H1 (cell line): Measurements from ENCODE around the gene TCN2. TPM values are rescaled to one million over a fixed set of nuclear protein-coding genes. Genes with fewer than 3 reads are reported as not detected.

Experiments
- CBX8 ChIP-seq: fragments of 300-800, 300-1000 bp; sonication (generic); IDR thresholded peaks from 2 replicates; pipeline ENCODE4 v1.7.1; 2016; ENCODE audit warnings: low read depth, low read length, borderline replicate concordance
- EP300 ChIP-seq, 2 experiments: IDR thresholded peaks; 1 replicate in 1 of 2; 2 replicates in 1 of 2; pipeline ENCODE4 v1.6.1; 2011 to 2012; ENCODE audit warnings: low read depth in 2 of 2, low read length in 2 of 2, mild to moderate bottlenecking in 2 of 2, borderline replicate concordance in 1 of 2, inconsistent platforms in 1 of 2, moderate library complexity in 1 of 2
- RAD21 ChIP-seq, 2 experiments: IDR thresholded peaks in 1 of 2; conservative IDR thresholded peaks in 1 of 2; 2 replicates each; pipeline ENCODE4 v1.6.1; 2011; ENCODE audit warnings: low read depth in 2 of 2, low read length in 2 of 2, improper control_type of control experiment in 1 of 2, inconsistent platforms in 1 of 2, mild to moderate bottlenecking in 1 of 2, moderate library complexity in 1 of 2
- polyA plus RNA-seq, 7 experiments: library from polyadenylated mRNA; depleted of rRNA in 3 of 7; stranded (reverse) in 5 of 7; unstranded in 2 of 7; fragments of >200 nt in 5 of 7; fragments of 200-250 nt in 2 of 7; gene quantifications; 1 replicate in 5 of 7; 2 replicates in 1 of 7; 4 replicates in 1 of 7; pipeline versions ENCODE4 v1.2.1 to v1.2.3, GENCODE V29; 2011 to 2013; ENCODE audit warnings: missing spikeins in 2 of 7, mixed read lengths in 2 of 7
- total RNA-seq: library from RNA; stranded (reverse); fragmentation: NEBNext Ultra II Directional; extraction: Animal tissue kit (Norgen Biotek cat#: 25700); gene quantifications from 2 replicates; pipeline ENCODE4 v1.2.1, GENCODE V29; 2021

Gene TCN2
- total and polyA plus RNA-seq, 2 of the 8 experiments (the other 6 are each of a cell fraction or from before 2014, with no cell fraction given): 30.0 to 87.8 TPM

- TF ChIP-seq EP300 (IDR thresholded peaks at IDR 0.05; ENCODE audit: borderline replicate concordance in 1 of 2, low read depth in 2 of 2, low read length in 2 of 2) (peak in 1 of 2 experiments; percentile 39; a peak in 1 of 3 replicates), RAD21 (IDR thresholded peaks at IDR 0.05 in 1 of 2, conservative IDR thresholded peaks at IDR 0.05 in 1 of 2; ENCODE audit: low read depth in 2 of 2, low read length in 2 of 2) (peak in 1 of 2 experiments; percentile 58; a peak in 3 of 4 replicates), CBX8 (no peak)
Measured at GRCh38 chr22:30667494-30668385, 60.8 kb downstream of the TCN2 start, which contains the start of gene DUSP18 (continued).
